Activated naive CD8-positive, alpha-beta T cell treated with anti-CD3 and anti-CD28 coated beads, Interleukin-2, amount 10 ng/mL, durations not matched to agents 7 days and 5 days (primary cell): Measurements from ENCODE around the gene CEP135. TPM values are rescaled to one million over a fixed set of nuclear protein-coding genes. Genes with fewer than 3 reads are reported as not detected.
"Not testable (repeated sequence)": the region's sequence is repeated elsewhere in the genome, so short reads cannot be mapped to it uniquely, and the experiment has no call there.

Source experiments
- ATAC-seq: fragments of 150-1000 bp; cut with Tn5 transposase; one replicate; pipeline ENCODE4 v1.10.0; 2021; ENCODE audit warnings: low read depth, moderate library complexity
- POLR2A ChIA-PET: fragments of 350-600 bp; sonication (Branson Sonifier 250); formaldehyde crosslinking; loops from one replicate; lab custom pipeline; 2021; ENCODE audit warnings: antibody characterized with exemption; lab: Charles Lee
- DNase-seq: peaks from one replicate; pipeline ENCODE4 v3.0.0; 2021
- H3K27ac Mint-ChIP-seq: one replicate; pipeline ENCODE4 v1.8.0; 2022; ENCODE audit warnings: mild to moderate bottlenecking, mixed read lengths
- H3K27me3 Mint-ChIP-seq: one replicate; pipeline ENCODE4 v1.8.0; 2022; ENCODE audit warnings: mild to moderate bottlenecking, moderate library complexity, mixed read lengths
- H3K36me3 Mint-ChIP-seq: one replicate; pipeline ENCODE4 v1.8.0; 2021; ENCODE audit warnings: mild to moderate bottlenecking, mixed read lengths
- H3K4me1 Mint-ChIP-seq: one replicate; pipeline ENCODE4 v1.8.0; 2021; ENCODE audit warnings: mixed read lengths
- H3K4me3 Mint-ChIP-seq: one replicate; pipeline ENCODE4 v1.8.0; 2022; ENCODE audit warnings: mild to moderate bottlenecking, moderate library complexity, mixed read lengths
- H3K9me3 Mint-ChIP-seq: one replicate; pipeline ENCODE4 v1.8.0; 2021; ENCODE audit warnings: mixed read lengths
- total RNA-seq, 2 experiments: library from RNA; stranded (reverse); gene quantifications; one replicate each; pipeline ENCODE4 v1.2.3, GENCODE V29; 2021

Gene CEP135
- total RNA-seq, 2 experiments from 2014 or later = 18.3 to 18.8 TPM

- POLR2A ChIA-PET = no interaction called here
- Mint-ChIP-seq H3K27me3 (no peaks in the 10 kb centered on the region), H3K4me1 (peaks cover 3% of the 10 kb centered on the region), H3K9me3 (no peaks in the 10 kb centered on the region), H3K4me3 (no peak overlapping the region), H3K36me3 (peaks cover 20% of the 10 kb centered on the region), H3K27ac (no peak overlapping the region)
- DNase-seq = no peak
- no peak for ATAC-seq
Measured at GRCh38 chr4:55955710-55956109, 7.0 kb downstream of the CEP135 start.

- H3K4me1 Mint-ChIP-seq = no peaks in the 10 kb centered on the region
- POLR2A ChIA-PET = interaction anchor here (0.8 kb wide), 1 partner anchor 11 kb away, joined by 3 read pairs; the partner anchor contains the start of gene CEP135
- no peak overlapping the region for H3K4me3 Mint-ChIP-seq
- no peak for DNase-seq
- no peak for ATAC-seq
- H3K27ac Mint-ChIP-seq = no peak overlapping the region
- H3K9me3 Mint-ChIP-seq = no peaks in the 10 kb centered on the region
- H3K27me3 Mint-ChIP-seq = no peaks in the 10 kb centered on the region
- peaks cover 22% of the 10 kb centered on the region for H3K36me3 Mint-ChIP-seq
Measured at GRCh38 chr4:55959655-55960054, 10.9 kb downstream of the CEP135 start.

- POLR2A ChIA-PET = no interaction called here
- no peak for DNase-seq
- Mint-ChIP-seq H3K36me3 (peaks cover 34% of the 10 kb centered on the region), H3K4me1 (no peaks in the 10 kb centered on the region), H3K4me3 (no peak overlapping the region), H3K27ac (no peak overlapping the region), H3K9me3 (no peaks in the 10 kb centered on the region), H3K27me3 (no peaks in the 10 kb centered on the region)
- no peak for ATAC-seq
Measured at GRCh38 chr4:55964046-55964445, 15.3 kb downstream of the CEP135 start.

- Mint-ChIP-seq H3K36me3 (peaks cover 31% of the 10 kb centered on the region), H3K4me1 (no peaks in the 10 kb centered on the region), H3K4me3 (no peak overlapping the region), H3K27ac (no peak overlapping the region), H3K9me3 (no peaks in the 10 kb centered on the region), H3K27me3 (no peaks in the 10 kb centered on the region)
- DNase-seq = no peak
- no peak for ATAC-seq
- POLR2A ChIA-PET = no interaction called here
Measured at GRCh38 chr4:55965585-55965984, 16.8 kb downstream of the CEP135 start.

GRCh38 chr4:55966324-55966723 is 17.6 kb downstream of the CEP135 start:
- peaks cover 31% of the 10 kb centered on the region for H3K36me3 Mint-ChIP-seq
- H3K4me3 Mint-ChIP-seq, H3K27me3 Mint-ChIP-seq, POLR2A ChIA-PET, ATAC-seq, H3K9me3 Mint-ChIP-seq, H3K4me1 Mint-ChIP-seq, H3K27ac Mint-ChIP-seq, DNase-seq: not testable (repeated sequence)

GRCh38 chr4:55967376-55967775 is 18.6 kb downstream of the CEP135 start:
- H3K9me3 Mint-ChIP-seq = no peaks in the 10 kb centered on the region
- no peak for DNase-seq
- ATAC-seq = no peak
- no peak overlapping the region for H3K4me3 Mint-ChIP-seq
- no peaks in the 10 kb centered on the region for H3K27me3 Mint-ChIP-seq
- no peak overlapping the region for H3K27ac Mint-ChIP-seq
- H3K36me3 Mint-ChIP-seq = peaks cover 30% of the 10 kb centered on the region
- POLR2A ChIA-PET = no interaction called here
- H3K4me1 Mint-ChIP-seq = no peaks in the 10 kb centered on the region

- H3K9me3 Mint-ChIP-seq = no peaks in the 10 kb centered on the region
- no peak overlapping the region for H3K4me3 Mint-ChIP-seq
- H3K4me1 Mint-ChIP-seq = no peaks in the 10 kb centered on the region
- peak overlapping the region; percentile 28 for H3K27ac Mint-ChIP-seq
- ATAC-seq = no peak
- no peaks in the 10 kb centered on the region for H3K27me3 Mint-ChIP-seq
- POLR2A ChIA-PET = no interaction called here
- H3K36me3 Mint-ChIP-seq = peaks cover 20% of the 10 kb centered on the region
- no peak for DNase-seq
Measured at GRCh38 chr4:55973650-55974049, 24.9 kb downstream of the CEP135 start.

- Mint-ChIP-seq H3K27ac (no peak overlapping the region), H3K36me3 (peaks cover 25% of the 10 kb centered on the region), H3K9me3 (no peaks in the 10 kb centered on the region), H3K27me3 (no peaks in the 10 kb centered on the region), H3K4me1 (no peaks in the 10 kb centered on the region), H3K4me3 (no peak overlapping the region)
- DNase-seq (no peak), ATAC-seq (no peak)
- POLR2A ChIA-PET = no interaction called here
Measured at GRCh38 chr4:55977811-55978210, 29.1 kb downstream of the CEP135 start.

GRCh38 chr4:55979562-55979961 is 30.8 kb downstream of the CEP135 start:
- Mint-ChIP-seq H3K4me3 (no peak overlapping the region), H3K9me3 (no peaks in the 10 kb centered on the region), H3K27ac (no peak overlapping the region), H3K36me3 (peaks cover 30% of the 10 kb centered on the region), H3K27me3 (no peaks in the 10 kb centered on the region), H3K4me1 (no peaks in the 10 kb centered on the region)
- DNase-seq (no peak), ATAC-seq (no peak)
- POLR2A ChIA-PET = no interaction called here

- DNase-seq = no peak
- no peak for ATAC-seq
- Mint-ChIP-seq H3K27me3 (no peaks in the 10 kb centered on the region), H3K27ac (no peak overlapping the region), H3K36me3 (peaks cover 33% of the 10 kb centered on the region), H3K4me3 (no peak overlapping the region), H3K4me1 (no peaks in the 10 kb centered on the region), H3K9me3 (no peaks in the 10 kb centered on the region)
- POLR2A ChIA-PET = no interaction called here
Measured at GRCh38 chr4:55980725-55981124, 32.0 kb downstream of the CEP135 start.

- DNase-seq (no peak), ATAC-seq (no peak)
- H3K27ac Mint-ChIP-seq = no peak overlapping the region
- POLR2A ChIA-PET = no interaction called here
- H3K4me3 Mint-ChIP-seq = no peak overlapping the region
- H3K27me3 Mint-ChIP-seq = no peaks in the 10 kb centered on the region
- H3K4me1 Mint-ChIP-seq = no peaks in the 10 kb centered on the region
- H3K36me3 Mint-ChIP-seq = peaks cover 40% of the 10 kb centered on the region
- no peaks in the 10 kb centered on the region for H3K9me3 Mint-ChIP-seq
Measured at GRCh38 chr4:55982976-55983375, 34.2 kb downstream of the CEP135 start.

- peaks cover 21% of the 10 kb centered on the region for H3K4me1 Mint-ChIP-seq
- ATAC-seq (no peak), DNase-seq (no peak)
- no peaks in the 10 kb centered on the region for H3K27me3 Mint-ChIP-seq
- POLR2A ChIA-PET = no interaction called here
- H3K36me3 Mint-ChIP-seq = peaks cover 35% of the 10 kb centered on the region
- H3K9me3 Mint-ChIP-seq = no peaks in the 10 kb centered on the region
- H3K27ac Mint-ChIP-seq = no peak overlapping the region
- no peak overlapping the region for H3K4me3 Mint-ChIP-seq
Measured at GRCh38 chr4:55989766-55990165, 41.0 kb downstream of the CEP135 start.

GRCh38 chr4:55993994-55994663 is 45.4 kb downstream of the CEP135 start:
- no peaks in the 10 kb centered on the region for H3K9me3 Mint-ChIP-seq
- POLR2A ChIA-PET = interaction anchor here (1.3 kb wide), 1 partner anchor 45 kb away, joined by 6 read pairs; the partner anchor contains the start of gene CEP135
- H3K4me3 Mint-ChIP-seq = peak overlapping the region; percentile 25

GRCh38 chr4:55996646-55997045 is 47.9 kb downstream of the CEP135 start:
- peaks cover 4% of the 10 kb centered on the region for H3K9me3 Mint-ChIP-seq
- peaks cover 23% of the 10 kb centered on the region for H3K4me1 Mint-ChIP-seq
- peaks cover 54% of the 10 kb centered on the region for H3K36me3 Mint-ChIP-seq
- POLR2A ChIA-PET = no interaction called here
- no peak overlapping the region for H3K27ac Mint-ChIP-seq
- DNase-seq (no peak), ATAC-seq (no peak)
- H3K4me3 Mint-ChIP-seq = no peak overlapping the region
- no peaks in the 10 kb centered on the region for H3K27me3 Mint-ChIP-seq

More at GRCh38 chr4:55993994-55994663, 45.4 kb downstream of the CEP135 start:
- no peaks in the 10 kb centered on the region for H3K27me3 Mint-ChIP-seq
- H3K27ac Mint-ChIP-seq = peak overlapping the region; percentile 40
- DNase-seq = no peak
- peaks cover 34% of the 10 kb centered on the region for H3K36me3 Mint-ChIP-seq
- peaks cover 23% of the 10 kb centered on the region for H3K4me1 Mint-ChIP-seq
- peak; percentile 76 for ATAC-seq
